GM21529 (cell line): ENCODE measurements around the gene WDR86.
A peak's percentile ranks its signal among the peaks of the same experiment; 100 is the strongest.

Source experiments
- ATAC-seq: cut with Tn5 transposase; IDR thresholded peaks from one replicate; pipeline ENCODE4 v1.9.1; 2021; ENCODE audit not compliant: unreplicated experiment

Gene WDR86

DNA sequence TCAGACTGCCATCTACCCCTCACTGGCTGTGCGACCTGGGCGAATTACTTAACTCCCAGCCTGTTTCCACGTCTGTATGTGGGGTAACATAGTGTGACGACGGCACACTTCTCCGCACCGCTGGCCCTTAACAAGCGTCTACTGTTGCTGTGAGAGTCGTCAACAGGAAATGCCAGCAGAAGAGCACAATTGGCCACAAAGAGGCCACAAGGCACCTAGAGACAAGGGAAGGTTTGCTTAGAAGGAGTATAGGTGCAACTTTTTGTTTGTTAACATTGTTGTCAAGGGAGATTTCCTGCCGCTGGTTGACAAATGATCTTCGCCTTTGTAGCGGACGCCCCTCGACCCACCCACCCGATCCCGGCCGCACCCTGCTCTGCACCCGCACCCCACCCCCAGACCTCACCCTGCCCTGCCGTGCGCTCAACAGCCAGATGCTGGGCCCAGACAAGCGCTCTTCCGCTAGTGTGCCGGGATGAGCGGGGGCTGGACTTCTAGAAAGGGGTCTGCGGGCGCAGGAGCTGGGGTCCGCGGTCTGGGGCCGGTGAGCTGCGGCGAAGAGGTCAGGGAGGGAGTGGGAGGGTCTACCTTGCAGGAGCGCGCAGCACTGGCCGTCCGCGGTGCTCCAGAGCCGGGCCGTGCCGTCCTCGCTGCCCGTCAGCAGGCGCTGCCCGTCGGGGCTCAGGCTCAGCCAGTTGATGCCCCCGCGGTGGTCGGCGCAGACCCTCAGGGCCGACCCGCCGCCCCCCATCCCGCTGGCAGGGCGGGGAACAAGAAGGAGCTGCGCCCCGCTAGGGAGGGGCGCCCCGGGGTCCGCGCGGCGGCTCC lies 785 bp downstream of the WDR86 start:
- ATAC-seq, result no peak

DNA sequence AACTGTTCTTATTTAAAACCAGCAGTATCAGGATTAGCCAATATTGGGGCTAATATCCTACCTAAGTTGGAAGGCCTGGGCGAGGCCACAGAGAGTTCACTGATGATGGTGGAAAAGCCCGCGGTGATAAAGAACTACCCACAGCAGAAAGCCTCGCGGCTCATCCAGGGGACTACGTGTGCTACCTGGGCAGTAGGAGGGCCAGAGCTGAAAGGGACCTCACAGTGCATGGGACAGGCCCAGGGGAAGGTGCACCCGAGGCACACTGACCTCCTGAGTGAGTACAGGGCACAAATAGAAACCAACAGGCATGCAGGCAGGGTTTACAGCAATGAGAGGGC lies 1.4 kb downstream of the WDR86 start:
- no peak for ATAC-seq

DNA sequence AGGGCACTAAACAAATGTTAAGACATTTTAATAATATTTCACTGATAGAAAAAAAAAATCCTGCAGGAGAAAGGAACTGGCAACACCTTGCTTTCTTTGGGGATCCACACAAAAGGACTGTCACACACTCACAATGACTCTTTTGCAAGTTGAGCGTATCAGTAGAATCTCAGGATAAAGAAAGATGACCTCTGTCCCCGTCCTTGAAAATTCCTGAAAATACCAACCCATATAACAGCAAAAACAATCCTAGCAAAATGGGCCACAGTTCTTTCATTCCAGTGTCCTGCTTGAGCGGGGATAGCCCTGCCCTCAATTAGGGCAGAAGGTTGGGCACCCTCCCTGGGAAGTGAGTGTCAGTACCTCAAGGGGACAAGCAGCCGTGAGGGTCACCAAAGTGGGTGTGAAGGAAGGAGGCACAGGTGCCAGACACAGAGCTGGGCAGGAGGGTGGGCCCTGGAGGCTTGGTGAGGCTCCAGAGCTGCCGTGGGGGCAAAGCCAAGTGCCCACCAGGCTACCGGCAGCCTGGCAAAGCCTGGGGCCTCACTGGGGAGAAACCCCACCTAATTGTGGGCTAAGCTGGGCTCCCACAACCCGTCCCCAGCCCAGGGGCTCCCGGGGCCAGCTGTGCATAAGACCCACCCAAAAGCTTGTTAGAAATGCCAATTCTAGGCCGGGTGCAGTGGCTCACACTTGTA lies 2.8 kb downstream of the WDR86 start:
- no peak for ATAC-seq

DNA sequence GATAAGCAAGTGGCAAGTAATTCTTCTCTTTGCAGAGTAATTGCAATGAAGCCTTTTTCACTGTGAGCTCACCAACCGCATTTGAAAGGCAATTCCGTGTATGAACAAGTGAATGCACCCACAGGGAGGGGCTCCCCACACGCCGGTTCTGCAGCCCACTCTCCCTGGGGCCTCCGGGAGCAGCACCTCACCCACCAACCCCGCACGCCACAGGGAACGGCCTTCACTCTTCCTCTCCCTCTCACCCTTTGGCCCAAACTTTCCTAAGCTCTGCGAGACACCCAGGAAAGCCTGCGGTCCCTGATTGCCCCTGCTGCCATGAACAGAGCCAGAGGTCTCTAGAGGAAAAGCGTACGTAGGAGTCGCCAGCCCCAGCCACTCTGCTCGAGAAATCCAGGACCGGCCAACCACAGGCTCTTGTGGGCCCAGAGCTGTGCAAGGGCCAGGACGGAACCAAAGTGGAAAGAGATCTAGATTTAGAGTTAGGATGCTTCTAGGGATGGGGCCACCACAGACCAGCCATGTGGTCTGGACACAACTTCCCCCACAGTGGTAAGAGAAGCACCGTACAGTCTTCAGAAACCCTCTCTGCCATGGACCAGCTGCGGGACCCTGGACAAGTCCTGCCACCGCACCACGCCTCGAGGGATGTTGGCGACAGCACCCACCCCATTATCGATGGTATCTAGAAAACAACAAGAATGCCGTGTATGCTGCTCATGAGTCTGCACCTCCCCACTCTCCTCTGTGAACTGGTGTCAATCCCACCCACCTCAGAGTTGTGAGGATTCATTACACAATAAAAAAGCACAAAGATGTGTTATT lies 3.6 kb downstream of the WDR86 start:
- ATAC-seq, result no peak

DNA sequence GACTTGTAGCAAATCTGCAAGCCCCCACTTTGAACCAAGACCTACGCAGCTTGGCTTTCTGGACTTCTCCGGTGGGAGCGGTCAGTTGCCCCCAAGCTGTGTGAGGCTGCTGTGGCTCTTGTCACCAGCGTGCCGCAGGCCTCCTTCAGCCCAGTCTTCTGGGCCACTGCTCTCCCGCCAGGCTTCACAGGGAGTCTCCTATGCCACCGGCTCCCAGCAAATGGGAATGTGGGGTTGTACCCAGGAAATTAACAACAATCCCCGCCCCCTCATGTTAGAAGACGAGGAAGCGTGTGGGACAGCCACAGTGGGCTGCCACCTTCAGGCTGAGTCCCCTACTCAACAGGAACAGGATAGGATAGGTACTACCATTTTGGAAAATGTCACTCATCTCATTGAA lies 4.2 kb downstream of the WDR86 start:
- ATAC-seq, result no peak

DNA sequence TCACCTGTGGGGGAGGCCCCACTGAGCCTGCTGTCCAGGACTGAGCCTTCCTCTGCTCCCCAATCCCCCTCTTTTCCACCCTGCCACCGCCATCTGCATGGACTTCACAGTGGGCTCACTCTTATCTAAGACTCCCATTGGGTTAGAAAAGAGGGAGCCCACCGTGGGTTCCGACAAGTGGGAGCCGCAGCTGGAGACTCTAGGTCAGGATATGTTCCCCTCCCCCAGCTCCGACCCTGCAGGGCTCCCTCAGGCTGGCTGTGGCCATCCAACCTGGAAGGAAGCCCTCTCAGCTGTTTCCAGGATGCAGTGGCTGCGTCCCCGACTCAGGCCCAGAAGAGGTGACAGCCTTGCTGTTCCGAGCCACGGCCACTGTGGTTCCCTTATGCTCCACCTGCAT lies 4.8 kb downstream of the WDR86 start:
- no peak for ATAC-seq

DNA sequence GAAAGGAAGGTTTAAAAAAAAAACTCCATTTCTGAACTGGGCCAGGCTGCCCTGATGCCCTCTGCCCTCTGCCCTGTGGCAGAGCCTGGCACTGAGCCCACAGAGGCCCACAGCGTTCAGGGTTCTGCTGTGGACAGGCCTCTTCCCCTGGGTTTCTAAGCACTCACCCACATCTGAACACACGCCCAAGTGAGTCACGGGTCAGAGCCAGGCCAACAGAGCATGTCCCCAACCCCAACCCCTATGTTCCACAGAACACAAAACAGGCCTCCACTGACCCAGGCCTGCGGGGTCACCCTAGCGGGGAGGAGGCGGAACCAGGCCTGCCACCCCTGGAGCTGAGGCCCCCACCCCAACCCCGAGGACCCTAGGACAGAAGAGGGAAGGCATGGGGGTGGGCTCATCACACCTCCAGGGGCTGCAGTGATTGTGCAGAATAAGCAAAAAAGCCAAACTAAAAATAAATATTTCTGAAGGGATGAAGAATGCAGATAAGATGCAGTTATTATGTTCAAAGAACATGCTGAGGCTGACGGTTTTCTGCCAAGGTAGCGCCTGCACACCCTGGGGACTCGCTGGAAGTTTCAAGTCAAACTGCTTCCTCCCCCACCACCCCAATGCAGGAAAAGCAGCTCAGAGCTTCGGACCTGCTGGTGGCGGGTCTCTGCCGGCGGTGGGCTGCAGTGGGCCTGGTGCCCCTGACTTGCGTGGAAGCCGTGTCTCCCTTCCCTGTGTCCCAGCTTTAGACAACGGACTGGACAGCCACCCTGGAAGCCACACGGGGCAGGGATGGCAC lies 5.4 kb downstream of the WDR86 start:
- no peak for ATAC-seq

DNA sequence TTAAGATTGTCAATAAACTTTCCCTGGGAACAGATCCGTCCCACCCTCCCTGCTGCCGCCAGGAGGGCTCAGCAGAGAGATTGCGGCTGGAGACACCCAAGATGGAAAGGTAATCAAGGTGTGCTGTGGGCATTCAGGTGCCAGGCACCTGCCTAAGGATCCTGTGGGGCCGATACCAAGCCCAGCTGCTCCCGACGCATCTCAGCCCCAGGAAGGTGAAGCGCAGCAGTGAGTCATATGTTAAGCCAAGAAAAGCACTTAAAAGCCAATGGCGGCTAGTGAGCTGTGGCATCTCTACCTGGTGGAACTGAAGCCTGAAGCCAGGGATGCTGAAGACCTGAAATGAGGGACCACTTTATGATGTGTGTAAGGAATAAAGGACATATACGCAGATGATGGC lies 6.1 kb downstream of the WDR86 start:
- no peak for ATAC-seq

DNA sequence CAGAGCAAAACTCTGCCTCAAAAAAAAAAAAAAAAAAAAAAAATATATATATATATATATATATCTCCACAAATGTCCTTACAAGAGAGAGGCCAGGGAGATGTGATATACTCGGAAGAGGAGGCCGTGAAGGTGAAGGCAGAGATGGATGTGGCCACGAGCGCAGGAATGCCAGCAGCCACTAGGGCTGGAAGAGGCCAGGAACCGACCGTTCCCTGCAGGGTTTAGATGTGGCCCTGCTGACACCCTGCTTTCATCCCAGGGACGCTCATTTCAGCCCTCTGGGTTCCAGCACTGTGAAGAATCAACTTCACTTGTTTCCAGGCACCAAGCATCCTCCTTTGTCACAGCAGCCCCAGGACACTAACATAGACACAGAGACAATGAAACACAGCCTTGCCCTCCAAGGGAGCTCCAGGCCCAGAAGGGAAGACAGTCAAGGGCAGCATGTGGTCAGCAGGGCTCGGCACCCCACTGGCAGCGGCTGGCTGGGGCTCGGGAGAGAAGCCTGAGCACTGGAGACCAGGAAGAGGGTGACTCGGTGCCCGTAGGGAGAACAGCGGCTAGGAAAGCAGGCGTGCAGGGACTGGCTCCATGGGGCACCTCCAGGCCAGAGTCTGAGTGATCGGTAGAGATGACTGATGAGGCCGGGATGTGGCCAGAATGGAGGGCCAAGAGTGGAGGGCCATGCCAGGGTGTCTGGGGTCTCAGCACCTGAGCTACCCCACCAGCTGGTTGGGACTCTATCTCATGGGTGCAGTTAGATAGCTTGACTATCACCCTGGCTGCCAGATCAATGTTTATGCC lies 7.6 kb downstream of the WDR86 start:
- no peak for ATAC-seq

DNA sequence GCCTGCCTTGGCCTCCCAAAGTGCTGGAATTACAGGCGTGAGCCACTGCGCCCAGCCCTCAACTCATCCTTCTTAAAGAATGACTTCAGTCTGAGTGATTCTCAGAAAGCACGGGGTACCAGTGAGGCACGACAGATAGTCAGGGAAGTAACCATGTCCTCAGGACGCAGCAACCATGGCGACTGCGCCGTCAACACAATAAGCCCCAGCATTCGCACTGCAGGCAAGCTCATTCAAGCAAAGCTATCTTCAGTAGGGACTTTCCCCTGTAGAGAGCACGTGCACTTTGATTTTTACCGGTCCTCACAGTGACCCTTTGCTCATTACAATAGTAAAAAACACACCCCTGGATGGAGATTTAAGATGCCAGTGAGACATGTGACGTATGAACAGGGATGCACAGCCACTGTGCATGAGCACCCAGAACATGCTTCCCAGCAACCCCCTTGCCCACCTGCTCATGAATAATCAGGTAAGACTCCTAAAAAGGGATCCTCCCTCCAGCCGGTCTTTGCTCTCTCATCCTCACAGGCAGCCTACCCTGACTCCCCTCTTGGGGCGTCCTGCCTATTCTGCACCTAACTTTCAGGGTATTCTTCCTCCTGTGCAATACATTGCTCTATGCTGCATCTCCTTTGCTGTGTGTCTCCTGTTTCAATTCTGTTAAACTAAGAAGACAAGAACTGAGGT lies 9.1 kb downstream of the WDR86 start:
- peak; percentile 87 for ATAC-seq

DNA sequence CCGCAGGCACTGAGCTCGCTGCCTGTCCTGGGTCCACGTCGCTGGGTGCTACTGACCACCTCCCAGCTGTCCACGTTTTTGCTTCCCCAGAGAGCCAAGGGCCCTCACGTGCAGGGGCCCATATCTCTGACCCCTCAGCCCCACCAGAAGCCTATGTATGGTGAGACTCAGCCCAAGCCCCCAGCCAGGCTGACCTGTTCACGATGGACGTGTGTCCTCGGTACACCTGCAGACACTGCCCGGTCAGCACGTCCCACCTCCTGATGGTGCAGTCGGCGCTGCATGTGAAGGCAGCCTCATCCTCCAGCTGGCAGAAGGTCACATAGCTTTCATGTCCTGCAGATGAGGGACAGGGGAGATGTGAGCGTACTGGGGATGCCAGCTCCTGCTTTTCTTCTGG lies 9.9 kb downstream of the WDR86 start:
- no peak for ATAC-seq

DNA sequence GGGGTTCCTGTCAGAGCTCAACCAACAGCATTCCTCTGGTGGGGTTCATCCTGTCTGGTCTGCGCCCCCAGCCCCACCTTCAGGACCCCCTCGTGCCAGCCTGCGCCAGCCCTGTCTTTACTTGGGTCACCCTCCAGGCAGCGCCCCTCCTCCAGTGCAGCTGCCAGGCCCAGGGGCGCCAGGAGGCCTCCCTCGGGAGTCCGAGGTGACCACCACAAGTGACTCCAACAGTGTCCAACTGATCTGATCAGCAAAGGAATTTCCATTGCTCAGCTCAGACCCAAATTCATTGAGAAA lies 10.6 kb downstream of the WDR86 start:
- no peak for ATAC-seq

DNA sequence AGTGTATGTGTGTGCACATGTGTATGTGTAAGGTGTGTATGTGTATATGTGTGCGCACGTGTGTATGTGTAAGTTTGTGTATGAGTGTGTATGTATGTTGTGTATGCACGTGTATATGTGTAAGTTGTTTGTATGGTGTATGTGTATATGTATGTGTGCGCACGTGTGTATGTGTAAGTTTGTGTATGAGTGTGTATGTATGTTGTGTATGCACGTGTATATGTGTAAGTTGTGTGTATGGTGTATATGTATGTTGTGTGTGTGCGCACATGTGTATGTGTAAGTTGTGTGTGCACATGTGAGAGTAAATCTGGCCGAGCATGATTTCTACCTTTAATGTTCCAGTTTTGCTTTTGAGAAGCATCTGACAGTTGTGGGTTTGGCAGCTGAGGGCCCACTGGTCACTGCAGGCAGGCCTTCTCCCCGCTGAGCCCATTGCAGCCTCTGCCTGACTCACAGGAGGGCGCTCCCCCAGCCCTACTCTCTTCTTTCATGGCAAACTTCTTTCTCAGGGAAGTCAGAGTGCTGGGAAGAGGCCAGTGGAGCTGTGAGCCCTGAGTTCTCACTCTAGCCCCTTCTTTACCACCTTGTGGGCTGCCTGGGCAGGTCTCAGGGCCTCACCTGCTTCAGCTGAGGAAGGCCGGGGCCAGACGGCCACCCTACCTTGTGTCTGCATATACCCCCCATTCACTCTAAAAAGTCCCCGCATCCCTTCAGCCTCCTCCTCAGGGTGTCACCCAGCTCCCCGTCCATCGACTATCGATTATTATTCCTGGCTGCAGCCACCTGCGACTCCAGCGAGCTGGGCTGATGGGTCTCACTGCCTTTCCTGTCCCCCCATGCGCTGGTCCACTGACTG lies 11.2 kb downstream of the WDR86 start:
- ATAC-seq, result no peak

DNA sequence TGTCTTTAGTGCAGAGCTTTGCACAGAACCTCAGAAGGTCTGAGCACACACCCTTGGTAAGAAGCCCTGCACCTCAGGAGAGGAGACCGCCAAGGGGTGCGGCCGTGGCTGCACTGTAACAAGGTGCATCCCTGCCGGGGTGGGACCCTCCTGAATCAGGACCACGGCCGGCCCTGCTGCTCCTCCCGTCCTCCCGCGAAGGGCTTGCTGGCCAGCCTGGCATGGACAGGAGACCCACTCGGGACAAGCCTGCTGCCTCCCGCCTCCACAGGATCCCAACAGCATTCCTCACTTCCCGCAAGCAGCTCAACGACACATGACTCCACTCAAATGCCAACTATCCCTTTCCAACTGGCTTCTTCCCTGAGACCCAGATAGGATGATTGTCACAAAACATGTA lies 12.8 kb downstream of the WDR86 start:
- no peak for ATAC-seq

DNA sequence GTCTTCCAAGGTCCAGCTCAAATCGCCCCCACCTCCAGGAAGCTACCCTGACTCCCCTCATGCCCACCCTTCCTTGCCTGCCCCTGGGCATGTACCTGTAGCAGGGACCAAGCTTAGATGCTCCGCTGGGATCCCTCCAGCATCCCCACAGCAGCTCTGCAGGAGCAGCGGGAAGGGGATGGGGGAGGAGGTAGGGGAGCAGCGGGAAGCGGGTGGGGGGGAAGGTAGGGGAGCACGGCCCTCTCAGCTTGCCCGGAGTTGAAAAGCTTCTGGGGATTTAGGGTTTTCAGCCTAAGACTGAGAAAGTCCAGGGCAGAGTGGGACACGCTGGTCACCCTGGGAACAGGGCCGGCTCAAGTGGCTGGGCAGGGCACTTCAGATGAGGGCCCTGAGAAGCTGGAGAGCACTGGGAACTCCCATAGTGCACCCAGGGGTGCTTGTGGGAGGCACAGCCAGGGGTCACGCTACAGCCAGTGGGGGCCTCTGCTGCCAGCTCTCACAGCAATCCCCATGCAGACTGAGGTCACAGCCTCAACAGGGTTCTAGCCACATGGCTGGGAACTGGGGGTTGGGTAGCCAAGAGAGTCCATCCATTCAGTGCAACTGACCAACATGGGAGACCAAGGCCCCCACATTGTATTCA lies 13.4 kb downstream of the WDR86 start:
- no peak for ATAC-seq

DNA sequence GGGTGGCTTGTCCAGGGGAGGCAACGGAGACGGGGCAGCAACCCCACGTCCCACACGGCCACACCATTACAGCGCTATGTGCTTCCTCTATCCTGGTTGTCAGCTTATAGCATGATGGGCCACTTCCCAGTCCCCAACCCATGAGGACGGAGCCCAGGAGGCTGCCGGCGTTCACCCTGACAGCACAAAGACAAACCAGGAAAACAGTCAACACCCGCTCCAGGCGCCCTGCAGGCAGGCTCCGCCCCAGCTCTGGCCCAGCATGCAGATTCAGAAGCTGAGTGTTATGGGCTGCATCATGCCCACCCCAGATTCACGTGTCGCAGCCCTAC lies 14.8 kb downstream of the WDR86 start:
- ATAC-seq, result no peak

DNA sequence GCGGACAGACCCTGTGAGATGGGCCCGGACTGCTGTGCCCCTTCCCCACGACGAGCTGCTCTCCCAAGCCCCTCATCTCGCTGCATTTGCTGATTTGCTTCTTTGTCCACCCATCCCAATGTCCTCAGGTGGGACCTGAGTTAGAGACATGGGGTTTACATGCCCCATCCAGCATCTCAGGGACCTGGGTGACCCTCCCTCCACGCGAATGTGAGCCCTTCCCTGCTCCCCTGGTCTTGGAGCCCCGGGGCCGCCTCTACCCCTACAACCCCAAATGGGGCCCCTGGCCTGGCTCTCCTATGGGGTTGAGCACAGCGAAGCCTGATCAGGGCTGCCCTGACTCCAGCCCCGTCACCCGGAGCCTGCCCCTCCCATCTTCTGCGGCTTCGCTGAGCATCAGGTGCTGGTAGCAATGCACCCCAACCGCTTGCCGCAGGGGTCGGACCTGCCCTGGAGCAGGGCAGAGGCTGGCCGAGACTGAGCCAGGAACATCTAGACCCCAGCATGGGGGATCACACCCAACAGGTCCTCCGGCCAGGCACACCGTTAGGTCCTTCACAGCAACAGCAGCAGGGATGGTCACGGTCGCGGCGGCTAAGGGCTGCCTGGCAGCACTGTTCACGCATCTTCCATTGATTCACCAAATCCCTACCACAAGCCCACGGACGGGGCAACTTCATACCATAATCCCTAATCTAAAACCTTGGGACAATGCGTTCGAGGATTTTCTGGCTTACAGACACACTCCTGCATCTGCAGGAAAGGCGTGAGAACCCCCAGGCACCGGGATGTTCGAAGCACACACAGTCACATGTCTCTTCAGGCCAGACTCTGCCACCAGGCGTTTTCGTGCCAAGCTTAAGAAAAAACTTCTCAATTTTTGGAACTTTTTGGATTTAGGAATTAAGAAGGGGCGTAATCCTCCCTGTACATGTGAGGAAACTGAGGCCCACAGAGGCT lies 15.5 kb downstream of the WDR86 start:
- no peak for ATAC-seq
